GM18907 (cell line): ENCODE results near the gene KCNJ5.
"Not testable (repeated sequence)": the region's sequence is repeated elsewhere in the genome, so short reads cannot be mapped to it uniquely, and the experiment has no call there.

Experiments used
- ATAC-seq: cut with Tn5 transposase; IDR thresholded peaks from one replicate; pipeline ENCODE4 v1.9.1; 2021; ENCODE audit warnings: mild to moderate bottlenecking, moderate library complexity; ENCODE audit not compliant: unreplicated experiment

The KCNJ5 gene

DNA sequence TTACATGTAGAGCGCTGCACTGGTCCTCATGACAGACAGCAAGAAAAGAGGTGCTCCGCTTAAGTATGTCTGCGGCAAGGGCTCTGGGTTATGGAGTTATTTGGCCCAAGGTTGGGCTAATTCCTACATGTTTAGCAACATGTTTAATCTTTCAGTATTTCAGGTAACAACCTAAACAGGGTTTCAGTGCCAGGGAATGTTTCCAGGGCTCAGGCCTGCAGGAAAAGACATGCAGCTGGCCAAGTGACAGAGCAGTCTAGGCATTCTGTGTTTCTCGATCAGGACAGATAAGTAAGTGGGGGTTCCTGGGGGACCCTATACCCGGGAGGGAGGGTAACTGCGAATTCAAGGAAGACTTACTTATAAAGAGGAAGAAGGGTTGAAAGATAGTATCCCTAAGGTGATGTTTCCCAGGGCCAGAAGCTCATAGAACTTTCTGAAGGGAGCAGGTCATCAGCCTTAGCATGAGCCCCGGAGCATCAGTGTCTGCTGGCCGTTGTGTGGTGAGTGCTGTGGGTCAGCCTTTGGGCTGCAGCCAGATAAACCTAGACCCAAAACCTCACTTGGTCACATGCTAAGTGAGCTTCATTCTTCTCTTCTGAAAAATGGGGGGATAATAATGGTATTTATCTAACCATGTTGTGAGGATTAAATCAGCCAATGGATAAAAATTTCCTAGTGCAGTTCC, 18.4 kb downstream of the KCNJ5 start:
- ATAC-seq = no peak

DNA sequence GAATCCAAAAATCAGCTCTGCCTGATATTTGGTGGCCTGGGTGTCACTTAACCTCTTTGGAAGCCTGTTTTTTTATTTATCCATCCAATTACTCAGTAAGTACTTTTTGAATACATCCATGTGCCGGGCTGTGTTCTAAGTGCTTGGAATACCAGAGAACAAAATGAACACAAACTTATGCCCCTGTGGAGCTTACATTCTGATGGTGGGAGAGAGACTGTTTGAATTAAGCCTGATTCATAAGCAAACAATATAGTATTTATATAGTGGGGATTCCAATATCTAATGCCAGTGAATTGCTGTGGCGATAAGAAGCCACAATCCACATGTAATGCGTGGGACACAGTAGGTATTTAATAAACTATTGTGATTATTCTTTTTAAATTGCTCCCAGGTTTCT, 19.4 kb downstream of the KCNJ5 start:
- ATAC-seq = no peak

DNA sequence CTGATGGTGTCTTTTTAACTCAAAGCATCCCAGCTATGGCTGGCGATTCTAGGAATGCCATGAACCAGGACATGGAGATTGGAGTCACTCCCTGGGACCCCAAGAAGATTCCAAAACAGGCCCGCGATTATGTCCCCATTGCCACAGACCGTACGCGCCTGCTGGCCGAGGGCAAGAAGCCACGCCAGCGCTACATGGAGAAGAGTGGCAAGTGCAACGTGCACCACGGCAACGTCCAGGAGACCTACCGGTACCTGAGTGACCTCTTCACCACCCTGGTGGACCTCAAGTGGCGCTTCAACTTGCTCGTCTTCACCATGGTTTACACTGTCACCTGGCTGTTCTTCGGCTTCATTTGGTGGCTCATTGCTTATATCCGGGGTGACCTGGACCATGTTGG, 20.1 kb downstream of the KCNJ5 start:
- no peak for ATAC-seq

DNA sequence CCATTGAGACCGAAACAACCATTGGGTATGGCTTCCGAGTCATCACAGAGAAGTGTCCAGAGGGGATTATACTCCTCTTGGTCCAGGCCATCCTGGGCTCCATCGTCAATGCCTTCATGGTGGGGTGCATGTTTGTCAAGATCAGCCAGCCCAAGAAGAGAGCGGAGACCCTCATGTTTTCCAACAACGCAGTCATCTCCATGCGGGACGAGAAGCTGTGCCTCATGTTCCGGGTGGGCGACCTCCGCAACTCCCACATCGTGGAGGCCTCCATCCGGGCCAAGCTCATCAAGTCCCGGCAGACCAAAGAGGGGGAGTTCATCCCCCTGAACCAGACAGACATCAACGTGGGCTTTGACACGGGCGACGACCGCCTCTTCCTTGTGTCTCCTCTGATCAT, 20.5 kb downstream of the KCNJ5 start:
- ATAC-seq = no peak

DNA sequence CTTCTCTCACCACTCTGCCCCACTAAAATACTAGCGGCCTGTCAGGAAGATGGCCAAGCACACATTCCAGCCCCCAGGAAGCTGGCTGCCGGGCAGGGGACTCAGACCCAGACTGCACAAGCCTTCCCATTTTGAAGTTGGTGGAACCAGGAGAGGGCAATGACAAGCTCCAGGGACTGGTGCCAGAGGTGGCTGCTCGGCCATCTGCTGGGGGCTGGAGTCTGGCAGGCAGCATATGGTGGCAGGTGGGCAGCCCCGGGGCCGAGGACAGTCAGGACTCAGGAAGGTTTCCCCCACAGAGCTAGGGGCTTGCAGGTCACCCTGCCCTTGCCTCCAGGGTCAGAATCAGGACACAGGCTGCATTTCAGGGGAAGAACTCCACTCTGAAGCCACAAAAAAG, 22.6 kb downstream of the KCNJ5 start:
- no peak for ATAC-seq

DNA sequence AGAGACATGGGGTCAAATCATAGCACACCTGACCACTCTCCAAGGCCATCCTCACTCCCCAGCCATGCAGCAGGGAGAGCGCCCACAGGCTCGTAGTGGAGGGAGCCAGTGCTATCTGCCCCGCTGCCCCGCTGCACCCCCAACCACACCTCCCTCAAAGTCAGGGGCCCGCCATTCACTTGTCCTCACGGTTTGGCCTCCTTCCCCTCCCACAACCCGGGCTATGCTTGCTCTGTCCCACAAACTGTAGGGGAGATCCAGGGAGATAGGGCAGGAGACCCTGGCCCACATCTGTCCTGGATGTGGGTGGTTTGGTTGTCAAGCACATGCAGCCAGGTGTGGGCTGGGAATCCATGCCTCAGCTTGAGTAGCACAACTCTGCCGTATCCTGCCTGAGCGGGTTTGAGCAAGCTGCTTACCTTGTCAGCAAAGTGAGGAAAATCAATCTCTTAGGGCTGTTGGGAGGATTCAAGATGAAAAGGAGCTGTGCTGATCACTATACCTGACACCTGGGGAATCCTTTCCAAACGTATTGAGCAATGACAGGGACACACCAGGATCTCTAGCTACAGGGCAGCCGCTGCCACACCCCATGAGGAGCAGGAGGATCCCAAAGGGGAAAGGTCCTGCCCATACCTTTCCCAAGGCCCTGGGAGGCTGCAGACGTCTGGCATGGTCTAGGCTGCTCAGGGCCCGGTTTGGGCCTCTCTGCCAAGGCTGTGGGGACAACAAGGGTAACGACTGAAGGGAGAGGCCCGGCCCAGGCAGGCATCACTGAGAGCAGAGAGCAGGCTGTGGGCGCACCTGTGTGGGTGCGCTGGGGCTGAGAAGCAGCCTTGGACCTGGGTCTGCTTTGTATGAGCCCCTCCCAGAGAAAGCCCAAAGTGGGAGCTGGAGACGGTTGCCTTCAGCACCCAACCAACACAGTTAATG, 23.3 kb downstream of the KCNJ5 start:
- no peak for ATAC-seq

DNA sequence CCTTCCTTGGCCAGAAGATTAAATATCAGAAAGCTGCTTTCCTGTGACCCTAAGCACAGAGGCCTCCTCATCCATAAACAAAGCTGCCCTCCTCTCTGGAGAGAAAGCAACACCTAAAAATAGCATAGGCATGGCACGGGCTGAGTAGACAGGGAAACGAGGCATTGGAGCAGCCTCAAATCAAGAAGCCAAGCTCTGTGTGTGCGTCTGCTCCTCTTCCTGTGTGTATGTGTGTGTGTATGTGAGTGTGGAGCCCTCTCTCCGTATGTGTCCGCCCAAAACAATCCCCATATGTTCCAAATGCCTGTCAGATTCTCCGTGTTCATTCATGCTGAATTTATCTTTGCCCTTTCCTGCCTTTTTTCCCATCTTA, 24.0 kb downstream of the KCNJ5 start:
- ATAC-seq = no peak

DNA sequence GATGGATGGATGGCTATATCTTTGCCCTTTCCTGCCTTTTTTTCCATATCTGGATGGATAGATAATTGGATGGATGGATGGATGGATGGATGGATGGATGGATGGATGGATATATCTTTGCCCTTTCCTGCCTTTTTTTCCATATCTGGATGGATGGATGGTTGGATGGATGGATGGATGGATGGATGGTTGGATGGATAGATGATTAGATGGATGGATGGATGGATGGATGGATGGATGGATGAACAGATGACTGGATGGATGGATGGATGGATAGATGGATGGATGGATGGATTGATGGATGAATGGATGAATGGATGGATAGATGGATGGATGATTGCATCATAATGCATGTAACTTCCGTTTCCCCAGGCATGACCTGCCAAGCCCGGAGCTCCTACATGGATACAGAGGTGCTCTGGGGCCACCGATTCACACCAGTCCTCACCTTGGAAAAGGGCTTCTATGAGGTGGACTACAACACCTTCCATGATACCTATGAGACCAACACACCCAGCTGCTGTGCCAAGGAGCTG, 24.9 kb downstream of the KCNJ5 start:
- ATAC-seq = no peak

DNA sequence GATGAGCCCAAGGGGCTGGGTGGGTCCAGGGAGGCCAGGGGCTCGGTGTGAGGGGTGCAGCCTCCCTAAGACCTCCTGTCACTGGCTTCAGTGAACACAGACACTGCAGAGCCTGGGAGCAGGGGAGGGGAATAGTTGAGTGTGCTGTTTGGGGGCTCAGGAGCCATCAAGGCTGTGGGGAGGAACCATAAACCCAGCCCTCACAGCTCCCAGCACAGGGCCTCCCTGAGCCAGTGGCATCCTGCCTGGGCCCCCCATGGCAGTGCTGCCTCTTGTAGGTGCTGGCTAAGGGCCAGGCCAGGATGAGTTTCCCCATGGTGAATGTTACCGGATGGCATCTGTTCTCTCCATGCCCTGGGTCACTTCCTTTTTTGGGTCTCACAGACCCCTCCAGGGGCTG, 25.5 kb downstream of the KCNJ5 start:
- ATAC-seq = no peak

DNA sequence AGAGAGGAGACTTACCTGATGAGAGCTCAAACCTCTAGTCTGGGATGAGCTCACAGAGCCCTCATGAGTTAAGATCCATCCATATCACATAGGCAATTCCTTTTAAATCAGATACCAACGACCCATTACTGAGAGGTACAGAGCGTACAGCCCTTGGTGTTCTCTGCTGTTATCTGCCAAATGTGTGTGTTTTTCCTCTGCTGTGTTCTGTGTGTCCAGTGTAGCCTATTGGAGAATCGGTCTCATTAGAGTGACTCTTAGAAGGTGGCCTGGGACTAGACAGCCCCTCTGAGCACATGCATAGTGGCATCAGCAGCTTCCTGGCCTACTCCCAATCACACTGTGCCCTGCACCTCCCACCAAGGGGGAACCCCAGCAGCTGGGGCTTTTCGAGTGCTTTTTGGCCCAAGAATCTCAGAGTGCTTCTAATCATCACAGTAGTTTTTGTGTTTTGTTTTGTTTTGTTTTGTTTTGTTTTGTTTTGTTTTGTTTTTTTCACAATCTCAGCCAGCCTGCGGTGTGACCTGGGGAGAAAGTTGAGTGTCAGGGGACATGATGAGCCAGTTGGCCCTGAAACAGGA, 26.1 kb downstream of the KCNJ5 start:
- ATAC-seq = no peak

DNA sequence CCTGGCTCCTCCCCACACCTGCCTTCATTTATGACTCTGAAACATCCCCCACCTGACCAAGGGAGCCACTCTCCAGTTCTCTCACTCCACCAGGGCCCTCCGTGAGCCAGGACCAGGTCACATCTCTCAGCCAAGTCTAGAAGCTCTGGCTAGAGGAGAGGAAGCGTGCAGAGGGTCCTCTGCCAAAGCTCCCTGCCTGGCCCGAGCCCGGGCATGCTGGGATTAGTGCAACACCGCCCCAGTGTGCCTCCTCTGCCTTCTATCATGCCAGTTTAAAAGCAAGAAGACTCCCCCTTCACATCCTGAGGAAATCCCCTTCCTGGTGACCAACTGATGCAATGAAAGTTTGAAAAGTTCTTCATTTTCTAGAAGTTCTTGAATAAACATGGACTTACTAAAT, 28.1 kb downstream of the KCNJ5 start:
- no peak for ATAC-seq

DNA sequence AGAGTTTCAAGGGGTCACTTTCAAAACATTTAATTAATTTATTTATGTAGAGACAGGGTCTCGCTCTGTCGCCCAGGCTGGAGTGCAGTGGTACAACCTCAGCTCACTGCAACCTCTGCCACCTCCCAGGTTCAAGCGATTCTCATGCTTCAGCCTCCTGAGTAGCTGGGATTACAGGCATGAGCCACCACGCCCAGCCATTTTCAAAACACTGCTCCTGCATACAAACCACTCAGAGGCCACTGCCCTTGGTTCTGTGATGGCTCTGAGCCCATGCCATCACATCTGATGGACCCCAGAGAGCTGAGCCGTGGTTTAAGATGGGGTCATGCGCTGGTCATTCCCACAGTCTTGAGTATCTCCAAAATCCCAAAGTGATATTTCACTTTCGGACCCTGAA, 28.5 kb downstream of the KCNJ5 start:
- ATAC-seq = not testable (repeated sequence)

DNA sequence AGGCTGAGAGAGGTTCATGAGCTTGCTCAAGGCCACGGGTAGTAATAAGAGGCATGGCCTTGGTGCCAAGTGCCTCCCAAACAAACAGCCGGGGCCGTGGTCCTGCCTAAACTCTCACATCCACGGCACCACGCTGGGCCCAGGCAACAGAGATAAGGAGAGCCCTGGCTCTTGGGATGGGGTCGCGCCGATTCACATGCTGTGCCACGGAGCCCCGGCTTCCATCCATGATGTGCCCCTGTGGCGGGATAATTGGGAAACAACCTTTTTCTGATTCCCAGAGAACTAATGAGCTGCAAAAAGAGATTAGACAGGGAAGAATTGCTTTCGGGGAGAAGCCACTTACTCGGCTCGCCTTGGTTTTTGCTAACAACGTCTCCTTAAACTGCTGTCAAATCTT, 29.5 kb downstream of the KCNJ5 start:
- ATAC-seq = no peak

DNA sequence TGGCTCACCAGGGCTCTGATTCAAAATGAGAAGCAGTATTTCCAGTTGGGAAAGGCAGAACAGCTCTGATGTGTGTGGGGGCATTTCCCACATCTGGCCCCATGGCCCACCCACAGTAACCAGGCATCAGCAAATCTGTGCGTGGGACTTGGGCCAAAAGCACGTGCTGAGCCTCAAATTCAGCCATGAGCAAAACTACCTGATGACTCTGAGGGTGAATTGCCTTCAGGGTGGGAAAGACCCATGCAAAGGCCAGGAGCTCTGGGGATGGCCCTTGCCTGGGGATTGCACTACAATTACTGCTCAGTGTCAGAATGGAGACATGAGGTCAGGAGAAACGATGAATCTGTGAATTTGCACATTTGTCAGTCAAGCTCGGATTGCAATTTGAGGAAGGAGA, 30.6 kb downstream of the KCNJ5 start:
- ATAC-seq = no peak

DNA sequence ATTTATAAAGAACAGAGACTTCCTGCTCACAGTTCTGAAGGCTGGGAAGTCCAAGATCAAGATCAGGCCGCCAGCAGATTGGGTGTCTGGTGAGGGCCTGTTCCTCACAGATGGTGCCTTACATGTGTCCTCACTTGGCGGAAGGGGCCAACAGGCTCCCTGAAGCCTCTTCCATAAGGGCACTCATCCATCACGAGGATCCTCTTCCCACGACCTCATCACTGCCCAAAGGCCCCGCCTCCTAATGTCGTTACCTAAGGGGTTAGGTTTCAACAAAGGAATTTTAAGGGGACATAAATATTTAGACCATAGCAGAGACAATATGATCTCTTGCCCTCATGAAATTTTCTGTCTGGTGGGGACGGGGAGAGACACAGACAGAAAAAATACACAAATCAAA, 32.9 kb downstream of the KCNJ5 start:
- ATAC-seq = no peak

DNA sequence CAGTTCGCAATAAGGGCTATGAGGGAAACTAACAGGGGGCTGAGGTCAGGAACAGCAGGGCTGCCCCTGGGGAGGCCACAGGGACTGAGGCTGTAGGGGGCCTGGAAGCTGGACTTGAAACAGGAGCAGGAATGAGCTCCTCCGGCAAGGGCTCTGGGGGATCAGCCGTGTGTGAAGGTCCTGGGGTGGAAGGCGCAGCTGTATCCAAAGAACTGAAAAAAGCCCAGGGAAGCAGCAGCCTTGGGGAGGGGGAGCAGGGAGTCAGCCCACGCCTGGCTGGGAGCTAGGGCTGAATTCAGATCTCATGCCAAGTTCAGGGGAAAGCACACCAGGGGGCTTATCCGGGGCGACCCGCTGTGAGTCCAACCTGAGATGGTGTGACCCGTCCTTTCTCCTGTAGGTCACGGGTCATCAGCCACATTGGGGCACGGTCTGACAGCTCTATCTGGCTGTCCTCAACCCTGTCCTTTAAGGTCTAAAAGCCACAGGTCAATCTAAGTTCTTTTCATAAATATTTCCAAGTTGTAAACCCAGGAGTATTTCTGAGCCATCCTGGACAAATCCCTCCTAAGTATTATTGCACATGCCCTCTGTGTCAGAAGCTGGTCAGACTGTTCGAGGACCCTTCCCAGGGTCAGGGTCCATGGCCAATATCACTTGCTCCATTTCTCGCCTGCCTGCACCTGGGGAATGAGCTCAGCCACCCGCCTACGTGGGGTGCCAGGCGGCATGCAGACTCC, 33.5 kb downstream of the KCNJ5 start:
- no peak for ATAC-seq

DNA sequence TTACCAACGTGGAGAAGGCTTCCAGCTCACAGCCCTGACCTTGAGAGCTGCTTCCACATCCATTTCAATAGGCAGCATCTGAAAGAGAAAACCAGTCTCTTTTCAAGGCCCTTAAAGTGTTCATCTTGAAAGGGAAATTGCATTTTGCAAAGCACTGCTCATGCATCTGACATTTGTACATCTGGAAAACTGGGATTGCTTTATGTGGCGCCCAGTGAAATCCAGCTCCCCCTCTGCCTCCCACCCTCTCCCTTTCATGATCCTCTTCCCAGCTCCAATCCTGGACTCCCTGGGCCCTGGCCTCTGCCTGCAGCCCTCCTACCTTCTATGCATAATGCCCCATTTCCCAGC, 34.1 kb downstream of the KCNJ5 start:
- no peak for ATAC-seq

DNA sequence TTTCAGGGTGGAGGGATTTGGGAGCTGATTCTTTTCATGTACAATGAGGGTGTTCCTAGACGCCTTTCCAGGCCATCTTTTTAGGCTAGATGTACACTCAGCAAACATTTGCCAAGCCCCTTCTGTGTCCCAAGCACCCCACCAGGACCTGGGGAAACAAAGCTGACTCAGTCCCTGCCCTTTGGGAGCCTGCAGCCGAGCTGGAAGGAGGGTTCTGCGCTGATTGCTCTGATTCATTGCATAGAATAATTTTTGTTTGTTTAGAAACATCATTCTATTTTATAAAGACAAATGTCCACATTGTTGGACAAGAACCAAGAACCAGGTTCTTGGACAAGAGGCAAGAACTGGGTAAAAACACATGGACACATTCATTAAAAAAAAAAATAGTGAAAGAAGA, 34.8 kb downstream of the KCNJ5 start:
- ATAC-seq = no peak

DNA sequence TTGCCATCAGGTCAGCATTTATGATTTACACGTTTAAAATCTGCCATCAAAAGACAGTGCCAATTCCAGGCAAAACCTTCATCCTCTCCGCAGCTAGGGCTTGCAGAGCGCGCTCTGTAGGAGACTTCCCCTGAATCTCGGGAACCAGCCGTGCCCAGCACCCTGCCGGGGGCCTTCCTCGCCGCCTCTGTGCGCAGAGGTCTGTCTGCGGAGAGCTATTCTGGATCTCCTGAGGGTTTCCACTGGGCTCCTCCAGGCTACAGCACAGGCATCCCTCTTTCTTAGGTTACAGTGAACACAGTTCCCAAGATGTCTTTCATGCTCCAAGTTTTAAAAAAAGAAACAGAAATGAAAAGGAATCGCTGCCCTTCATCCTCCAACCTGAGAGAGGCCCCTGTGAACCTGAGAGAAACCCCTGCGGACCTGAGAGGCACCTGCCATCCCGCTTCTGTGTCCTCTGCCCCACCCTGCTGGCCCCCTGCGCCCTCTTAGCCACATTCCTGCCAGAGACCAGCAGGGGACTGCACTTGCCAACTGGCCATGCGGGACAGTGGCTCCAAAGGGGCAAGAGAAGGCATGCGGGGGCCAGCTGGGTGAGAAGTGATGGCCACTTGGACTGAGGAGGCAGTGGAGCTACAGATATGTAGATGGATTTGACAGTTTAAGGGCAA, 35.4 kb downstream of the KCNJ5 start:
- no peak for ATAC-seq

DNA sequence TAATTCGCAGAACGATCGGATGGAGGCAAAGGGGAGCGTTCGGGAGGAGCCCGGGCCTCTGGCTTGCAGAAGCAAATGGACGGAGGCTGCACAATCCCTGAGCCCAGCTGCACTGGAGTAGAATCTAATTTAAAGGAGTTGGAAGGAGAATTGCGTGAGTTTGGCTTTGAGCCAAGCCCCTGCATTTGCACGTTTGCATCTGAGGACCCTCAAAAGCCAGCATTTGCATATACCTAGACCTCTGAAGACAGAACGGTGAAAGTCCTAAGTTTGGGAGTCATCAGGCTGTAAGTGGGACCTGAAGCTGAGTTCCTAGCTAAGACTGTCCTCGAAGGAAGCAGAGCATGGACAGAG, 35.9 kb downstream of the KCNJ5 start:
- ATAC-seq = no peak
